Transverse colon (tissue), 4 donors: Measurements from ENCODE around the gene SNRPF. TPM values are rescaled to one million over a fixed set of nuclear protein-coding genes. Genes with fewer than 3 reads are reported as not detected.
"Not testable (repeated sequence)": the region's sequence is repeated elsewhere in the genome, so short reads cannot be mapped to it uniquely, and the experiment has no call there.

Source experiments
- DNase-seq: peaks from one replicate; pipeline ENCODE4 v3.0.0-alpha.2; 2019
- H3K27ac ChIP-seq, 4 donors: fragments of 200-600 bp; sonication (generic); 2 replicates each; pipeline ENCODE4 v1.5.1; 2016 to 2018; ENCODE audit warnings: inconsistent platforms in 4 of 4
- H3K27me3 ChIP-seq: fragments of 200-600 bp; sonication (generic); 2 replicates; pipeline ENCODE4 v1.5.1; 2017; ENCODE audit warnings: inconsistent platforms
- H3K36me3 ChIP-seq, 4 donors: fragments of 200-600 bp; sonication (generic); 2 replicates each; pipeline ENCODE4 v1.5.1; 2017 to 2019; ENCODE audit warnings: inconsistent platforms in 4 of 4
- H3K4me1 ChIP-seq, 4 donors: fragments of 200-600 bp; sonication (generic); 2 replicates each; pipeline ENCODE4 v1.5.1; 2017 to 2020; ENCODE audit warnings: inconsistent platforms in 4 of 4
- H3K4me3 ChIP-seq, 4 donors: fragments of 200-600 bp; sonication (generic); 1 replicate in 1 of 4; 2 replicates in 3 of 4; pipeline versions ENCODE4 v1.5.1 to v1.6.1; 2017 to 2019; ENCODE audit warnings: inconsistent platforms in 4 of 4
- H3K9me3 ChIP-seq, 2 donors: fragments of 200-600 bp; sonication (generic); 2 replicates each; pipeline ENCODE4 v1.5.1; 2017 to 2019; ENCODE audit warnings: inconsistent platforms in 2 of 2
- CTCF ChIP-seq, 5 experiments: fragments of 200-600 bp in 3 of 5; fragments of 450-650 bp in 2 of 5; sonication (generic) in 3 of 5; IDR thresholded peaks; 1 replicate in 2 of 5; 2 replicates in 3 of 5; pipeline ENCODE4 v1.5.1; 2016 to 2017; ENCODE audit warnings: antibody characterized with exemption in 5 of 5, inconsistent platforms in 3 of 5, mild to moderate bottlenecking in 2 of 5, moderate library complexity in 1 of 5
- EP300 ChIP-seq: sonication (generic); formaldehyde crosslinking; IDR thresholded peaks from one replicate; pipeline ENCODE4 v1.6.1; 2017; ENCODE audit warnings: antibody characterized with exemption, low read depth
- POLR2A ChIP-seq: fragments of 450-650 bp; IDR thresholded peaks from one replicate; pipeline ENCODE4 v1.6.1; 2016; ENCODE audit warnings: antibody characterized with exemption, mild to moderate bottlenecking, moderate library complexity
- POLR2AphosphoS5 ChIP-seq, 3 donors: sonication (generic); formaldehyde crosslinking; IDR thresholded peaks; one replicate each; pipeline ENCODE4 v1.6.1; 2016; ENCODE audit warnings: antibody characterized with exemption in 3 of 3
- WGBS, 2 donors: methylation state at CpG; one replicate each; pipeline ENCODE4 v1.1.5; 2018; ENCODE audit warnings: low coverage in 1 of 2; 5-methylcytosine and 5-hydroxymethylcytosine counted together
- in situ Hi-C, 4 donors: fragments of 200-750 bp; cut with MboI; loops; one replicate each; pipeline versions ENCODE4 v1.15.0 to v1.15.1; 2017; ENCODE audit warnings: low sequenced_read_pairs in 3 of 4, low pct_ligation_motif_present in 1 of 4, low pct_unique_long_range_greater_than_20kb in 1 of 4
- intact Hi-C: fragments of 100-400 bp; cut with DNase I; formaldehyde crosslinking; loops from one replicate; pipeline ENCODE4 v1.15.1; 2023; ENCODE audit warnings: low total_unique reads
- total RNA-seq, 4 donors: library from RNA; depleted of rRNA; stranded (reverse); fragments of >200 nt; gene quantifications; one replicate each; pipeline ENCODE4 v1.1.0, GENCODE V29; 2016

SNRPF gene
- total RNA-seq, 4 donors from 2014 or later = 4.8 to 8.3 TPM; not detected in 2

DNA sequence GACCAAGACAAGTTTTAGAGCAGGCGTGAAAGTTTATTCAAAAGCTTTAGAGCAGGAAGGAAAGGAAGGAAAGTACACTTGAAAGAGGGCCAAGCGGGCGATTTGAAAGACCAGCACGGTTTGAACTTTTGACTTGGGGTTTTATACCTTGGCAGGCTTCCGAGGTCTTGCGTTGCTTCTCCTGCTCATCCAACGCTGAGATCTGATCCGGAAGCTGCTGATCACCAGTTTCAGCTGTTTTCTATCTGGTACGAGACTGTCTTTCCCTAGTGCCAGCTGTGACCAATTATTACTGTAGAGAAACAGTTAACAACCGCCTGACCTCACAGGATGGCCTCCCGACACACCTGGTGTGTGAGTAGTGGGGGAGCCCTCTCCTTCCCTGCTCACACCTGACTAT lies 20.6 kb upstream of the SNRPF start:
- intact Hi-C loops (no loop called here), in situ Hi-C loops (no loop called here)
- Histone ChIP-seq H3K4me3 (peak overlapping the region in 1 of 4 donors; percentile 4), H3K36me3 (no peaks in the 10 kb centered on the region), H3K4me1 (peaks cover 7 to 22% (median 18%) of the 10 kb centered on the region in 4 donors), H3K27me3 (no peaks in the 10 kb centered on the region), H3K27ac (no peak overlapping the region), H3K9me3 (no peaks in the 10 kb centered on the region)
- no peak for TF ChIP-seq POLR2AphosphoS5 (IDR thresholded peaks at IDR 0.05)
- TF ChIP-seq POLR2A = no peak
- no peak for TF ChIP-seq EP300
- TF ChIP-seq CTCF (IDR thresholded peaks at IDR 0.05) = no peak
- WGBS, 2 donors = 7 to 26% methylated on average over 7 to 11 of the region's 11 CpGs
- peak; percentile 65 for DNase-seq

GRCh38 chr12:95842426-95842825 lies 16.3 kb upstream of the SNRPF start:
- DNase-seq, intact Hi-C loops, H3K9me3 ChIP-seq, H3K4me1 ChIP-seq, H3K4me3 ChIP-seq, H3K27me3 ChIP-seq, H3K27ac ChIP-seq, H3K36me3 ChIP-seq, in situ Hi-C loops: not testable (repeated sequence)
- WGBS, 2 donors = 93% methylated on average over 6 of the region's 12 CpGs; no CpG with 5 or more reads in 1 of the 2 donors

DNA sequence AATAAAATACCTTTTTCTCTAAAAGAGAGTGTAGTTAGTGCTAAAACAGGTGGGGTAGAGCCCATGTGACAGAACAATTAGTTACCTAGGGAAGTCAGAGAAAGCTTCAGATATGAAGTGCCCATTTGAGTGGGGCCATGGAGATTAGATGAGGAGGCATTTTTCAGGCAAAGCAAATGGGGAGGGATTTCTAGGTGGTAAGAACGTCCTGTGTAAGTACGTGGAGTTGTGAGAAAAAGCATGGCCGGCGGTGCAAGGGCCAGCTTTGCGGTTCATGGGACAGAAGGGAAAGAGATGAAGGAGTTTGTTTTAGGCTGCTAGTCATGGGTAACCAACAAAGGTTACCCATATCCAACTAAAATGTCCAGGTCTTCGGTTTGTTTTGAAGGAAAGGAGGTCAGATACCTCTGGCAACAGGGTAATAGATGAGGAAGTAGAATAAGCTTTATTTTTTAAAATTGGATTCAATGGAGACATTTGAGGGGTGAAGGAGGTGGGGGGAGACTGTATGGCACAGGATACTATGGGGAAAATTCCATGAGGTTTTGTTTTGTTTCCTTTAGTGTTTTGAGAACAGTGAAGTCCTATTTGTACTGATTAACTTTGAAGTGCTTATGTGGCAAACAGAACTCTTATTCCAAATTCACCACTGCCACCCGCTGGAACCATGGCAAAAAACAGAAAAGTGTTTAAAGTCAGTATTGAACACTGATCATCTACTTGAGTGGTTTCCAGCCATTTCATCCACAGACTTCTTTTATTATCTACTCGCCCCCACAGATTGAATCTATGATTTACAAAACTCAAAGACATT lies 10.0 kb upstream of the SNRPF start:
- no peak overlapping the region for H3K27ac ChIP-seq
- peak; percentile 14 for DNase-seq
- H3K4me3 ChIP-seq = no peak overlapping the region
- H3K4me1 ChIP-seq = no peaks in the 10 kb centered on the region
- WGBS, 2 donors = 35 to 58% methylated on average over 4 to 8 of the region's 8 CpGs
- TF ChIP-seq EP300 = no peak
- TF ChIP-seq POLR2AphosphoS5 (IDR thresholded peaks at IDR 0.05) = no peak
- no peak for TF ChIP-seq CTCF (IDR thresholded peaks at IDR 0.05)
- TF ChIP-seq POLR2A = no peak
- H3K9me3 ChIP-seq = no peaks in the 10 kb centered on the region
- intact Hi-C loops = no loop called here
- H3K27me3 ChIP-seq = no peaks in the 10 kb centered on the region
- in situ Hi-C loops = no loop called here
- no peaks in the 10 kb centered on the region for H3K36me3 ChIP-seq

- Histone ChIP-seq H3K9me3 (no peaks in the 10 kb centered on the region), H3K4me3 (no peak overlapping the region), H3K4me1 (no peaks in the 10 kb centered on the region), H3K36me3 (no peaks in the 10 kb centered on the region), H3K27ac (no peak overlapping the region), H3K27me3 (no peaks in the 10 kb centered on the region)
- no peak for DNase-seq
- intact Hi-C loops = no loop called here
- 73 to 83% methylated on average over 3 of the region's 3 CpGs for WGBS, 2 donors
- TF ChIP-seq POLR2A (no peak), EP300 (no peak), CTCF (IDR thresholded peaks at IDR 0.05) (no peak), POLR2AphosphoS5 (IDR thresholded peaks at IDR 0.05) (no peak)
- in situ Hi-C loops = no loop called here
Measured at GRCh38 chr12:95851606-95852005, 7.1 kb upstream of the SNRPF start.

DNA sequence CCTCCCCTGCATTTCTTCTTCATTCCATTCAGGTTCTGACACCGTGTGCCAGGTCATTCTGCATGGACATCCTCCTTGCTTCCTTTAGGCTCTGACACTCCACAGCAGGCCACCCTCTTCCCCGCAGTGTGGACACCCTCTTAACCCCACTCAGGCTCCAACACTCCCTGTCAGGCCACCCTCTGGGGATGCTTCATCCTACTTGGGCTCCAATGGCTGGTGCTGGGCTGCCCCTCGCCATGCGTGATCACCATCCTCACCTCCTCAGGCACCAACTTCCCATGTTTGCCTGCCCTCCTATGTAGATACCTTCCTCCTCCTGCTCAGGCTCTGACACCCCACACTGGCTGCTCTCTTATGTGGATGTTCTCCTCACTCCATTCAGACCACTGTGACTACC lies 6.6 kb upstream of the SNRPF start:
- H3K4me1 ChIP-seq = no peaks in the 10 kb centered on the region
- TF ChIP-seq CTCF (IDR thresholded peaks at IDR 0.05) = no peak
- TF ChIP-seq EP300 = no peak
- TF ChIP-seq POLR2AphosphoS5 (IDR thresholded peaks at IDR 0.05) = no peak
- no peak for TF ChIP-seq POLR2A
- intact Hi-C loops (no loop called here), in situ Hi-C loops (no loop called here)
- 33 to 89% methylated on average over 1 to 4 of the region's 4 CpGs for WGBS, 2 donors
- no peak for DNase-seq
- no peaks in the 10 kb centered on the region for H3K36me3 ChIP-seq
- no peaks in the 10 kb centered on the region for H3K27me3 ChIP-seq
- H3K9me3 ChIP-seq = no peaks in the 10 kb centered on the region
- no peak overlapping the region for H3K27ac ChIP-seq
- no peak overlapping the region for H3K4me3 ChIP-seq
